GM12872 (cell line): Measurements from ENCODE around the gene SHROOM3.
A peak's percentile ranks its signal among the peaks of the same experiment; 100 is the strongest.

Experiments used
- TF ChIP-seq, protein P1 (sequence below): IDR thresholded peaks from 3 replicates; pipeline ENCODE4 v1.5.1; 2011; ENCODE audit warnings: low read depth, mild to moderate bottlenecking, low read length, moderate library complexity; ENCODE audit not compliant: insufficient read depth

SHROOM3 gene

DNA sequence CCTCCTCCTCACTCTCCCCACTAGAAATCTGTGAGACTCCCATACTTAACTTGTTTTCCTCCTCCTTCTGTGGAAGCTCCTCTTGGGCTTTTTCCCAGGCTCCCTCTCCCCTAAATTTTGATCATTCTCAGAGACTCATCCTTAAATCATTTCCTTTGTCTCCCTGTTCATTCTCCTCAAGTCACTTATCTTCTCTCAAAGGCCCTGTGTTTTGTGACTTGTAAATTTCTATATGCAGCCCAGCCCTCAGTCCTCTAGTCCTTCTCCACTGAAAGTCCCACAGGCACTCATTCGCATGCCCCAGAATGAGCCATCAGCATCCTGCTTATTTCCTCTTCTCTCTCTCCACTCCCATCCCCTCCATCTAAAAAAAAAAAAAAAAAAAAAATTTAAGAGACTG, 291.1 kb downstream of the SHROOM3 start:
- TF ChIP-seq, protein P1, sequence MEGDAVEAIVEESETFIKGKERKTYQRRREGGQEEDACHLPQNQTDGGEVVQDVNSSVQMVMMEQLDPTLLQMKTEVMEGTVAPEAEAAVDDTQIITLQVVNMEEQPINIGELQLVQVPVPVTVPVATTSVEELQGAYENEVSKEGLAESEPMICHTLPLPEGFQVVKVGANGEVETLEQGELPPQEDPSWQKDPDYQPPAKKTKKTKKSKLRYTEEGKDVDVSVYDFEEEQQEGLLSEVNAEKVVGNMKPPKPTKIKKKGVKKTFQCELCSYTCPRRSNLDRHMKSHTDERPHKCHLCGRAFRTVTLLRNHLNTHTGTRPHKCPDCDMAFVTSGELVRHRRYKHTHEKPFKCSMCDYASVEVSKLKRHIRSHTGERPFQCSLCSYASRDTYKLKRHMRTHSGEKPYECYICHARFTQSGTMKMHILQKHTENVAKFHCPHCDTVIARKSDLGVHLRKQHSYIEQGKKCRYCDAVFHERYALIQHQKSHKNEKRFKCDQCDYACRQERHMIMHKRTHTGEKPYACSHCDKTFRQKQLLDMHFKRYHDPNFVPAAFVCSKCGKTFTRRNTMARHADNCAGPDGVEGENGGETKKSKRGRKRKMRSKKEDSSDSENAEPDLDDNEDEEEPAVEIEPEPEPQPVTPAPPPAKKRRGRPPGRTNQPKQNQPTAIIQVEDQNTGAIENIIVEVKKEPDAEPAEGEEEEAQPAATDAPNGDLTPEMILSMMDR, result no peak

GRCh38 chr4:76726631-76727030, 291.6 kb downstream of the SHROOM3 start:
- TF ChIP-seq, protein P1, result no peak

- TF ChIP-seq, protein P1, result no peak
These were observed 294.4 kb downstream of the SHROOM3 start for GRCh38 chr4:76729460-76729859.

- TF ChIP-seq, protein P1, result no peak
These were observed 295.0 kb downstream of the SHROOM3 start for GRCh38 chr4:76729980-76730379.

DNA sequence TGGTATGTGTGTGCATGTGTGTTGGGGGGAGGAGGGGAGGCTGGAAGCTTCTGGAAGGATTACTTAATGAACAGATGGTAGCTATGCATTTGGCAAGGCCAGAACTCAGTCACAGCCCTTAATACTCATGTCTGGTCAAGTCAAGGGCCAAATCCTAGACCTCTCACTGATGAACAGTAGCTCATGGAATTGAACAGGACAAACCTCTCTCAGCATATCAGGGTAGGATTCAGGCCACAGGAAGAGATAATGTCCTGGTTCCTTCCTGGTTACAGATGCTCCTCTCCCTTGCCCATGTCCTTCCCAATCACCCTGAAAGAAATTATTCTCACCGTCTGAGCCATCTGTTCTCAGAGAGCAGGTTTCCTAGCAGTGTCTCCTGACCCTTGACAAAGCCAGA, 297.2 kb downstream of the SHROOM3 start:
- TF ChIP-seq, protein P1, result no peak

GRCh38 chr4:76733068-76733771, 298.2 kb downstream of the SHROOM3 start:
- TF ChIP-seq, protein P1, result peak; percentile 43; the same call in 2 of the 3 replicates

DNA sequence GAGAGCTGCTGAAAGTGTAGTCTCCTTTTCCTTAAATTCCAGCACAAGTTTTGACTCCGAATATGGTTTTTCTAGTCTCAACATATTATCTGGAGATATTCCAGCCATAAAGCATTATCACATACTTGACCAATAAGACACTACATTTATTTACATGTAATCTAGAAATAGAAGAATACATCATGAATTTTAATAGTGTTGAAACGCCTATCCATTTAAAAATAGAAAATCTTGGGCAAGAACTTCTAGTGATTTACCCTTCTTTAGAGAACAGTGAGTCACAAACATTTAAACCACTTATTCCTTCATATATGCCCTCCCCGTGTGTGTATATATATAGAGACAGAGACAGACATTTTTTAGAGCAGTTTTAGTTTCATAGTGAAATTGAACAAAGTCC, 301.4 kb downstream of the SHROOM3 start:
- TF ChIP-seq, protein P1, result no peak

GRCh38 chr4:76737180-76737579, 302.2 kb downstream of the SHROOM3 start:
- TF ChIP-seq, protein P1, result no peak
